RPMI8226 (cell line): ENCODE measurements around the gene RTL5.

Source experiments
- DNase-seq: peaks from one replicate; pipeline ENCODE4 v3.0.0-alpha.2; 2015

Gene RTL5

GRCh38 chrX:72128881-72129280, 2.8 kb downstream of the RTL5 start:
- DNase-seq = peak; percentile 43

- DNase-seq = no peak
Measured at GRCh38 chrX:72128183-72128834, 3.4 kb downstream of the RTL5 start.

GRCh38 chrX:72127332-72127731, 4.4 kb downstream of the RTL5 start:
- DNase-seq = no peak

- DNase-seq = peak; percentile 75
Measured at GRCh38 chrX:72126539-72127140, 5.1 kb downstream of the RTL5 start.

- DNase-seq = peak; percentile 18
Measured at GRCh38 chrX:72126048-72126415, 5.7 kb downstream of the RTL5 start.

GRCh38 chrX:72125331-72126047, 6.2 kb downstream of the RTL5 start:
- DNase-seq = no peak

GRCh38 chrX:72124540-72125201, 7.0 kb downstream of the RTL5 start:
- no peak for DNase-seq

GRCh38 chrX:72123471-72124185, 8.1 kb downstream of the RTL5 start:
- DNase-seq = no peak

GRCh38 chrX:72122621-72123337, 8.9 kb downstream of the RTL5 start:
- no peak for DNase-seq

- peak; percentile 72 for DNase-seq
Measured at GRCh38 chrX:72121383-72121782, 10.3 kb downstream of the RTL5 start.

- DNase-seq = no peak
Measured at GRCh38 chrX:72120837-72121236, 10.9 kb downstream of the RTL5 start.

GRCh38 chrX:72117636-72118210, 14.0 kb downstream of the RTL5 start:
- no peak for DNase-seq

GRCh38 chrX:72115380-72115779, 16.3 kb downstream of the RTL5 start:
- no peak for DNase-seq

GRCh38 chrX:72114807-72115206, 16.9 kb downstream of the RTL5 start:
- DNase-seq = no peak

GRCh38 chrX:72114306-72114705, 17.4 kb downstream of the RTL5 start:
- DNase-seq = no peak

GRCh38 chrX:72113461-72113860, 18.3 kb downstream of the RTL5 start:
- DNase-seq = no peak

GRCh38 chrX:72110876-72111708, 20.6 kb downstream of the RTL5 start:
- DNase-seq = no peak

GRCh38 chrX:72110051-72110875, 21.5 kb downstream of the RTL5 start:
- no peak for DNase-seq

- DNase-seq = no peak
Measured at GRCh38 chrX:72108666-72109065, 23.0 kb downstream of the RTL5 start.
